Measurements from ENCODE around the gene NXPH4. TPM values are rescaled to one million over a fixed set of nuclear protein-coding genes. Genes with fewer than 3 reads are reported as not detected.

NXPH4 gene
- total and polyA plus RNA-seq, 7 donors, result 0.01 to 0.58 (median 0.24) TPM; not detected in 2

- Histone ChIP-seq H3K9me3 (no peaks in the 10 kb centered on the region), H3K27ac (no peak overlapping the region), H3K36me3 (ENCODE audit: insufficient read depth in 1 of 2, low read depth in 1 of 2) (no peaks in the 10 kb centered on the region), H3K27me3 (ENCODE audit: insufficient read depth in 3 of 3, low read length in 2 of 3) (peaks cover 0 to 32% (median 17%) of the 10 kb centered on the region in 3 donors), H3K4me3 (no peak overlapping the region), H3K4me1 (peaks cover 14% of the 10 kb centered on the region)
- WGBS, 3 donors, result 3 to 10% (median 8%) methylated on average over 16 of the region's 16 CpGs
- TF ChIP-seq CTCF (IDR thresholded peaks at IDR 0.05), result peak; percentile 94
- intact Hi-C loops (cut with DNase I), result loop anchor here (1.0 to 10.0 kb wide), 4 partner anchors 30 to 252 kb away; no protein-coding TSS in a partner anchor
- ATAC-seq (peak; percentile 82 to 90 (median 88)), DNase-seq (peak; percentile 84 to 93)
Measured at GRCh38 chr12:57213058-57213715, 3.4 kb upstream of the NXPH4 start.

GRCh38 chr12:57213763-57214397 lies 2.7 kb upstream of the NXPH4 start:
- no peak for TF ChIP-seq CTCF (IDR thresholded peaks at IDR 0.05)

DNA sequence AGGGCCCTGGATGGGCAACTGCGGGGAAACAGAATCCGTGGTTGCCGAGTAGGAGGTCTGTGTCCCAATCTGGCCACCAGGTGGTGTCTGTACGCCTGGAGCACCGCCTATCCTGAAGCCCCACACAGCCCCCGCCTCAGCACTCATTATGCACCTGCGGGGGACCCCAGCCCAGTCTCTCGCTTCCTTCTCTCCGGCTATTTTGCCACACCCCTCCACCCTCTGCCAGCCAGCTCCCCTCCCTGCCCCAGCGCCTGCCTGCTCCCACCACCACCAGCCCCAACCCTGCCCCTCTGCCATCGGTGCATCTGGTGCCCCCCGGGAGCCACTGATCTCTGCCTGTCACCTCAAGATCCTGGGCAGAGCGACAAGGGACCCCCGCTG lies 2.2 kb upstream of the NXPH4 start:
- Histone ChIP-seq H3K27me3 (ENCODE audit: insufficient read depth in 3 of 3, low read length in 2 of 3) (peaks cover 0 to 44% (median 20%) of the 10 kb centered on the region in 3 donors), H3K27ac (no peak overlapping the region), H3K4me1 (peaks cover 14% of the 10 kb centered on the region), H3K4me3 (no peak overlapping the region), H3K36me3 (ENCODE audit: insufficient read depth in 1 of 2, low read depth in 1 of 2) (no peaks in the 10 kb centered on the region), H3K9me3 (no peaks in the 10 kb centered on the region)
- intact Hi-C loops (cut with DNase I), result loop anchor here (1.0 to 10.0 kb wide), 4 partner anchors 22 to 250 kb away; a partner anchor contains a TSS
- WGBS, 3 donors, result 2 to 8% (median 2%) methylated on average over 11 to 14 of the region's 14 CpGs
- ATAC-seq (peak; percentile 63 to 85 (median 68)), DNase-seq (peak; percentile 67 to 80)
- peak; percentile 65 for TF ChIP-seq CTCF (IDR thresholded peaks at IDR 0.05)

More at GRCh38 chr12:57213763-57214397, 2.7 kb upstream of the NXPH4 start:
- H3K4me3 ChIP-seq, result no peak overlapping the region
- peak in 1 of 4 donors; percentile 6 for ATAC-seq
- peaks cover 0 to 38% (median 17%) of the 10 kb centered on the region in 3 donors for H3K27me3 ChIP-seq (ENCODE audit: insufficient read depth in 3 of 3, low read length in 2 of 3)
- intact Hi-C loops (cut with DNase I), result loop anchor here (1.0 to 10.0 kb wide), 7 partner anchors 23 to 251 kb away; a partner anchor contains a TSS
- no peak overlapping the region for H3K27ac ChIP-seq
- WGBS, 3 donors, result 51 to 61% (median 59%) methylated on average over 4 of the region's 4 CpGs
- H3K4me1 ChIP-seq, result peaks cover 14% of the 10 kb centered on the region
- no peaks in the 10 kb centered on the region for H3K9me3 ChIP-seq
- no peak for DNase-seq
- no peaks in the 10 kb centered on the region for H3K36me3 ChIP-seq (ENCODE audit: insufficient read depth in 1 of 2, low read depth in 1 of 2)

GRCh38 chr12:57215065-57215464 lies 1.5 kb upstream of the NXPH4 start:
- Histone ChIP-seq H3K4me3 (no peak overlapping the region), H3K4me1 (peaks cover 14% of the 10 kb centered on the region), H3K9me3 (no peaks in the 10 kb centered on the region), H3K27me3 (ENCODE audit: insufficient read depth in 3 of 3, low read length in 2 of 3) (peaks cover 0 to 50% (median 22%) of the 10 kb centered on the region in 3 donors), H3K27ac (no peak overlapping the region), H3K36me3 (ENCODE audit: insufficient read depth in 1 of 2, low read depth in 1 of 2) (no peaks in the 10 kb centered on the region)
- WGBS, 3 donors, result 26 to 42% (median 30%) methylated on average over 11 of the region's 11 CpGs
- intact Hi-C loops (cut with DNase I), result loop anchor here in 1 of 2 donors (2.0 to 10.0 kb wide), 3 partner anchors 22 to 250 kb away; a partner anchor contains a TSS
- no peak for ATAC-seq
- no peak for DNase-seq
- TF ChIP-seq CTCF (IDR thresholded peaks at IDR 0.05), result no peak
